HEK293 (cell line): ENCODE results near the gene SPIRE1.

Source experiments
- CTCF ChIA-PET: fragments of 350-600 bp; formaldehyde crosslinking; extraction: SDS; loops from one replicate; lab custom pipeline; 2021; ENCODE audit warnings: antibody characterized with exemption; lab: Yijun Ruan, JAX
- POLR2A ChIA-PET: fragments of 300-600 bp; formaldehyde crosslinking; extraction: SDS; loops from one replicate; lab custom pipeline; 2020; ENCODE audit warnings: antibody characterized with exemption, inconsistent platforms; lab: Yijun Ruan, JAX
- H3K27ac ChIP-seq: fragments of 200-500 bp; sonication (Bioruptor generic); 2 replicates; pipeline ENCODE4 v1.5.1; 2014; ENCODE audit warnings: low read depth, low read length, control low read depth, inconsistent platforms; ENCODE audit errors: extremely low read depth
- H3K36me3 ChIP-seq, 2 experiments: fragments of 200-500 bp in 1 of 2; sonication (Bioruptor generic) in 1 of 2; 1 replicate in 1 of 2; 2 replicates in 1 of 2; pipeline ENCODE4 v1.5.1; 2014 to 2017; ENCODE audit warnings: inconsistent platforms in 2 of 2, low read length in 2 of 2; ENCODE audit not compliant: control insufficient read depth in 2 of 2, insufficient read depth in 1 of 2
- H3K4me1 ChIP-seq: fragments of 200-500 bp; sonication (Bioruptor generic); 2 replicates; pipeline ENCODE4 v1.5.1; 2014; ENCODE audit warnings: mild to moderate bottlenecking, low read length, inconsistent platforms; ENCODE audit not compliant: control insufficient read depth, insufficient read depth
- H3K4me3 ChIP-seq: 2 replicates; pipeline ENCODE4 v1.5.1; 2011; ENCODE audit warnings: low read depth, mild to moderate bottlenecking, control low read depth, low read length, moderate library complexity
- H3K9me3 ChIP-seq: fragments of 200-500 bp; sonication (Bioruptor generic); 2 replicates; pipeline ENCODE4 v1.5.1; 2014; ENCODE audit warnings: low read depth, low read length, inconsistent platforms; ENCODE audit not compliant: control insufficient read depth, insufficient read depth
- FEZF1 ChIP-seq: fragments of 450-650 bp; formaldehyde crosslinking; IDR thresholded peaks from 2 replicates; pipeline ENCODE4 v1.5.1; 2016; ENCODE audit warnings: missing biosample characterization, missing genetic modification characterization
- ZBTB1 ChIP-seq: fragments of 450-650 bp; formaldehyde crosslinking; IDR thresholded peaks from 2 replicates; pipeline ENCODE4 v1.5.1; 2016; ENCODE audit warnings: missing biosample characterization, missing genetic modification characterization
- ZBTB21 ChIP-seq: fragments of 450-650 bp; formaldehyde crosslinking; IDR thresholded peaks from 2 replicates; pipeline ENCODE4 v1.5.1; 2017; ENCODE audit warnings: missing biosample characterization, missing genetic modification characterization
- ZIC2 ChIP-seq: fragments of 450-650 bp; formaldehyde crosslinking; IDR thresholded peaks from 2 replicates; pipeline ENCODE4 v1.5.1; 2016; ENCODE audit warnings: missing biosample characterization, missing genetic modification characterization
- ZNF423 ChIP-seq: fragments of 450-650 bp; formaldehyde crosslinking; IDR thresholded peaks from 2 replicates; pipeline ENCODE4 v1.5.1; 2016; ENCODE audit warnings: missing biosample characterization, missing genetic modification characterization
- ZNF544 ChIP-seq: fragments of 450-650 bp; formaldehyde crosslinking; IDR thresholded peaks from 2 replicates; pipeline ENCODE4 v1.5.0; 2017; ENCODE audit warnings: missing biosample characterization, missing genetic modification characterization
- ZNF571 ChIP-seq: fragments of 450-650 bp; formaldehyde crosslinking; IDR thresholded peaks from 2 replicates; pipeline ENCODE4 v1.5.0; 2017; ENCODE audit warnings: missing biosample characterization, missing genetic modification characterization
- ZNF600 ChIP-seq: fragments of 450-650 bp; formaldehyde crosslinking; IDR thresholded peaks from 2 replicates; pipeline ENCODE4 v1.5.1; 2016; ENCODE audit warnings: missing biosample characterization, missing genetic modification characterization
- ZNF660 ChIP-seq: fragments of 450-650 bp; IDR thresholded peaks from 2 replicates; pipeline ENCODE4 v1.5.1; 2018; ENCODE audit warnings: missing biosample characterization, mild to moderate bottlenecking, missing genetic modification characterization
- ZNF670 ChIP-seq: fragments of 450-650 bp; formaldehyde crosslinking; IDR thresholded peaks from 2 replicates; pipeline ENCODE4 v1.5.1; 2016; ENCODE audit warnings: missing biosample characterization, missing genetic modification characterization, low read depth
- ZNF707 ChIP-seq: fragments of 450-650 bp; formaldehyde crosslinking; IDR thresholded peaks from 2 replicates; pipeline ENCODE4 v1.5.1; 2016; ENCODE audit warnings: missing biosample characterization, missing genetic modification characterization
- ZSCAN16 ChIP-seq: fragments of 450-650 bp; formaldehyde crosslinking; IDR thresholded peaks from 2 replicates; pipeline ENCODE4 v1.5.1; 2016; ENCODE audit warnings: missing biosample characterization, missing genetic modification characterization
- TF ChIP-seq, protein P1 (sequence below): fragments of 450-650 bp; formaldehyde crosslinking; optimal IDR thresholded peaks from 2 replicates; pipeline ENCODE3; 2016; ENCODE audit warnings: missing biosample characterization, mild to moderate bottlenecking, missing genetic modification characterization
- TF ChIP-seq, protein P2 (sequence below): fragments of 450-650 bp; formaldehyde crosslinking; IDR thresholded peaks from 2 replicates; pipeline ENCODE4 v1.5.1; 2017; ENCODE audit warnings: missing biosample characterization, missing genetic modification characterization
- TF ChIP-seq, protein P3 (sequence below): fragments of 450-650 bp; formaldehyde crosslinking; IDR thresholded peaks from 2 replicates; pipeline ENCODE4 v1.5.1; 2016; ENCODE audit warnings: missing biosample characterization, missing genetic modification characterization
- TF ChIP-seq, protein P4 (sequence below): sonication (generic); formaldehyde crosslinking; IDR thresholded peaks from 2 replicates; pipeline ENCODE4 v1.8.1; 2022; ENCODE audit warnings: mild to moderate bottlenecking, moderate library complexity, missing genetic modification reagents
- TF ChIP-seq, protein P5 (sequence below): fragments of 450-650 bp; formaldehyde crosslinking; IDR thresholded peaks from 2 replicates; pipeline ENCODE4 v1.5.1; 2016; ENCODE audit warnings: missing biosample characterization, missing genetic modification characterization
- TF ChIP-seq, protein P6 (sequence below): fragments of 450-650 bp; formaldehyde crosslinking; IDR thresholded peaks from 2 replicates; pipeline ENCODE4 v1.5.1; 2016; ENCODE audit warnings: missing biosample characterization, missing genetic modification characterization
- TF ChIP-seq, protein P7 (sequence below): fragments of 450-650 bp; formaldehyde crosslinking; IDR thresholded peaks from 2 replicates; pipeline ENCODE4 v1.5.1; 2017; ENCODE audit warnings: missing biosample characterization, missing genetic modification characterization

Gene SPIRE1

DNA sequence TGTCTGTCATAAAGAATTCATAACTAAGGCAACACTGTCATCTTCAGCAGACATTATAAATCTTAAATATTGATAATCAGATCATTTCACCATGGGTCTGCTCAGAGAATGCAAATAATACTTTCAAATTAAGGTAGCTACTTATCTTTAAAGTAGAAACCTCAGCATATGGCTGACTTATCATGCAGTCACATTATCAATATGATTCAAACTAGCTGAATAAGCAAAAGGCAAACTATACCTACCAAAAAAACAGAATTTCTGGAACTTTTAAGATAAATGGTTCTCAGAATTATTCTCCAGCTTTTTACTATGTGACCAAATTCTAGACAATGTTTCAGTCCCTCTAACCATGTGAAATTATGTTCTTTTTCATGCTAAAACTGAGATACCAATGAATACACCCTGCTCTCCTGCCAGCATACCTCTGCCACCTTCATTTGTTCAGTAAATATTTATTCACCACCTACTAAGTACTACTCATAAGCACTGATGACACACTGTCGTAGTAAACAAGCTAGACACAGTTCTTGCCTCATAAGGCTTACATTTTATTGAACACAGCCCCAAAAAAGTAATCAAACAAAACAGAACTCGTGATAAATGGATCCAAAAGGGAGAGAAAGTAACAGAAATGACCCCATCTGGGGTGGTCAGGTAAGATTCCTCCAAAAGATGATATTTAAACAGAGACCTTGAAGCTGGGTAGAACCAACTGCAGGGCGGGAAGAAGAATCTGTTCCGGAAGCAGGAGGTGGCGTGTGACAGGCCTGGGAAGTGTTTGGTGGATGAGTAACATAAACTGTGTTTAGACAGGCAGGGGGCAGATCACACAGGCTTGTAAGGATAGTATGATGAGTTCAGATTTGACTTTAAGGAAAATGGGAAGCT, 17.7 kb downstream of the SPIRE1 start (continued):
- TF ChIP-seq, protein P1, sequence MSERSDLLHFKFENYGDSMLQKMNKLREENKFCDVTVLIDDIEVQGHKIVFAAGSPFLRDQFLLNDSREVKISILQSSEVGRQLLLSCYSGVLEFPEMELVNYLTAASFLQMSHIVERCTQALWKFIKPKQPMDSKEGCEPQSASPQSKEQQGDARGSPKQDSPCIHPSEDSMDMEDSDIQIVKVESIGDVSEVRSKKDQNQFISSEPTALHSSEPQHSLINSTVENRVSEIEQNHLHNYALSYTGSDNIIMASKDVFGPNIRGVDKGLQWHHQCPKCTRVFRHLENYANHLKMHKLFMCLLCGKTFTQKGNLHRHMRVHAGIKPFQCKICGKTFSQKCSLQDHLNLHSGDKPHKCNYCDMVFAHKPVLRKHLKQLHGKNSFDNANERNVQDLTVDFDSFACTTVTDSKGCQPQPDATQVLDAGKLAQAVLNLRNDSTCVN (tag by site-specific recombination), result no peak
- no peak for TF ChIP-seq ZSCAN16 (tag by site-specific recombination)
- TF ChIP-seq ZNF423 (tag by site-specific recombination), result no peak
- no peak for TF ChIP-seq ZNF660 (tag by site-specific recombination)
- no peak for TF ChIP-seq ZIC2 (tag by site-specific recombination)
- TF ChIP-seq, protein P2, sequence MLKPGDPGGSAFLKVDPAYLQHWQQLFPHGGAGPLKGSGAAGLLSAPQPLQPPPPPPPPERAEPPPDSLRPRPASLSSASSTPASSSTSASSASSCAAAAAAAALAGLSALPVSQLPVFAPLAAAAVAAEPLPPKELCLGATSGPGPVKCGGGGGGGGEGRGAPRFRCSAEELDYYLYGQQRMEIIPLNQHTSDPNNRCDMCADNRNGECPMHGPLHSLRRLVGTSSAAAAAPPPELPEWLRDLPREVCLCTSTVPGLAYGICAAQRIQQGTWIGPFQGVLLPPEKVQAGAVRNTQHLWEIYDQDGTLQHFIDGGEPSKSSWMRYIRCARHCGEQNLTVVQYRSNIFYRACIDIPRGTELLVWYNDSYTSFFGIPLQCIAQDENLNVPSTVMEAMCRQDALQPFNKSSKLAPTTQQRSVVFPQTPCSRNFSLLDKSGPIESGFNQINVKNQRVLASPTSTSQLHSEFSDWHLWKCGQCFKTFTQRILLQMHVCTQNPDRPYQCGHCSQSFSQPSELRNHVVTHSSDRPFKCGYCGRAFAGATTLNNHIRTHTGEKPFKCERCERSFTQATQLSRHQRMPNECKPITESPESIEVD (tag by site-specific recombination), result no peak
- TF ChIP-seq ZNF571 (tag by site-specific recombination), result no peak
- TF ChIP-seq, protein P3, sequence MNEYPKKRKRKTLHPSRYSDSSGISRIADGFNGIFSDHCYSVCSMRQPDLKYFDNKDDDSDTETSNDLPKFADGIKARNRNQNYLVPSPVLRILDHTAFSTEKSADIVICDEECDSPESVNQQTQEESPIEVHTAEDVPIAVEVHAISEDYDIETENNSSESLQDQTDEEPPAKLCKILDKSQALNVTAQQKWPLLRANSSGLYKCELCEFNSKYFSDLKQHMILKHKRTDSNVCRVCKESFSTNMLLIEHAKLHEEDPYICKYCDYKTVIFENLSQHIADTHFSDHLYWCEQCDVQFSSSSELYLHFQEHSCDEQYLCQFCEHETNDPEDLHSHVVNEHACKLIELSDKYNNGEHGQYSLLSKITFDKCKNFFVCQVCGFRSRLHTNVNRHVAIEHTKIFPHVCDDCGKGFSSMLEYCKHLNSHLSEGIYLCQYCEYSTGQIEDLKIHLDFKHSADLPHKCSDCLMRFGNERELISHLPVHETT (tag by site-specific recombination), result no peak
- peak; percentile 98 for TF ChIP-seq ZNF600 (tag by site-specific recombination)
- TF ChIP-seq ZNF670 (tag by site-specific recombination), result no peak
- TF ChIP-seq, all 188 proteins: peak for 6

DNA sequence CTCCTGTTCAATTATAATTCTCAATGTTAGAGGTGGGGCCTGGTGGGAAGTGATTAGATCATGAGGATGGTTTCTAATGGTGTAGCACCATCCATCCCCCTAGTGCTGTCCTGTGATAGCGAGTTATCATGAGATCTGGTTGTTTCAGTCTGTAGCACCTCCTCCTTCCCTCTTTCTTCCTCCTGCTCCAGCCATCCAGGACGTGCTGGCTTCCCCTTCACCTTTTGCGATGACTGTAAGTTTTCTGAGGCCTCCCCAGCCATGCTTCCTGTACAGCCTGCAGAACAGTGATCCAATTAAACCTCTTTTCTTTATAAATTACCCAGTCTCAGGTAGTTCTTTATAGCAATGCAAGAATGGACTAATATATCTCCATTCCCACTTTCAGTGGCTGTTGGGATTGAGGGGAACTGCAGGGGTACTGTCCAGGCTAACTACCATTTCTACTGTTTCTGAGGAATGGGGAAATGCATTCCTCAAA, 19.2 kb downstream of the SPIRE1 start:
- Histone ChIP-seq H3K4me3 (no peak overlapping the region), H3K36me3 (no peaks in the 10 kb centered on the region; a peak in 1 of 3 replicates)
- CTCF ChIA-PET, result interaction anchor here (0.9 kb wide), 1 partner anchor 172 kb away, joined by 5 read pairs; no protein-coding TSS in a partner anchor
- TF ChIP-seq ZNF707 (tag by site-specific recombination) (no peak), ZBTB1 (tag by site-specific recombination) (no peak), ZBTB21 (no peak), FEZF1 (tag by site-specific recombination) (no peak), ZNF660 (tag by site-specific recombination) (no peak), ZNF544 (tag by site-specific recombination) (no peak)
- TF ChIP-seq, protein P4, sequence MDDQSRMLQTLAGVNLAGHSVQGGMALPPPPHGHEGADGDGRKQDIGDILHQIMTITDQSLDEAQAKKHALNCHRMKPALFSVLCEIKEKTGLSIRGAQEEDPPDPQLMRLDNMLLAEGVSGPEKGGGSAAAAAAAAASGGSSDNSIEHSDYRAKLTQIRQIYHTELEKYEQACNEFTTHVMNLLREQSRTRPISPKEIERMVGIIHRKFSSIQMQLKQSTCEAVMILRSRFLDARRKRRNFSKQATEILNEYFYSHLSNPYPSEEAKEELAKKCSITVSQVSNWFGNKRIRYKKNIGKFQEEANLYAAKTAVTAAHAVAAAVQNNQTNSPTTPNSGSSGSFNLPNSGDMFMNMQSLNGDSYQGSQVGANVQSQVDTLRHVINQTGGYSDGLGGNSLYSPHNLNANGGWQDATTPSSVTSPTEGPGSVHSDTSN (CRISPR knock-in tag), result no peak
- TF ChIP-seq, protein P5, sequence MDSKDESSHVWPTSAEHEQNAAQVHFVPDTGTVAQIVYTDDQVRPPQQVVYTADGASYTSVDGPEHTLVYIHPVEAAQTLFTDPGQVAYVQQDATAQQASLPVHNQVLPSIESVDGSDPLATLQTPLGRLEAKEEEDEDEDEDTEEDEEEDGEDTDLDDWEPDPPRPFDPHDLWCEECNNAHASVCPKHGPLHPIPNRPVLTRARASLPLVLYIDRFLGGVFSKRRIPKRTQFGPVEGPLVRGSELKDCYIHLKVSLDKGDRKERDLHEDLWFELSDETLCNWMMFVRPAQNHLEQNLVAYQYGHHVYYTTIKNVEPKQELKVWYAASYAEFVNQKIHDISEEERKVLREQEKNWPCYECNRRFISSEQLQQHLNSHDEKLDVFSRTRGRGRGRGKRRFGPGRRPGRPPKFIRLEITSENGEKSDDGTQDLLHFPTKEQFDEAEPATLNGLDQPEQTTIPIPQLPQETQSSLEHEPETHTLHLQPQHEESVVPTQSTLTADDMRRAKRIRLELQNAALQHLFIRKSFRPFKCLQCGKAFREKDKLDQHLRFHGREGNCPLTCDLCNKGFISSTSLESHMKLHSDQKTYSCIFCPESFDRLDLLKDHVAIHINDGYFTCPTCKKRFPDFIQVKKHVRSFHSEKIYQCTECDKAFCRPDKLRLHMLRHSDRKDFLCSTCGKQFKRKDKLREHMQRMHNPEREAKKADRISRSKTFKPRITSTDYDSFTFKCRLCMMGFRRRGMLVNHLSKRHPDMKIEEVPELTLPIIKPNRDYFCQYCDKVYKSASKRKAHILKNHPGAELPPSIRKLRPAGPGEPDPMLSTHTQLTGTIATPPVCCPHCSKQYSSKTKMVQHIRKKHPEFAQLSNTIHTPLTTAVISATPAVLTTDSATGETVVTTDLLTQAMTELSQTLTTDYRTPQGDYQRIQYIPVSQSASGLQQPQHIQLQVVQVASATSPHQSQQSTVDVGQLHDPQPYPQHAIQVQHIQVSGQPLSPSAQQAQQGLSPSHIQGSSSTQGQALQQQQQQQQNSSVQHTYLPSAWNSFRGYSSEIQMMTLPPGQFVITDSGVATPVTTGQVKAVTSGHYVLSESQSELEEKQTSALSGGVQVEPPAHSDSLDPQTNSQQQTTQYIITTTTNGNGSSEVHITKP (tag by site-specific recombination), result no peak
- TF ChIP-seq, protein P6, sequence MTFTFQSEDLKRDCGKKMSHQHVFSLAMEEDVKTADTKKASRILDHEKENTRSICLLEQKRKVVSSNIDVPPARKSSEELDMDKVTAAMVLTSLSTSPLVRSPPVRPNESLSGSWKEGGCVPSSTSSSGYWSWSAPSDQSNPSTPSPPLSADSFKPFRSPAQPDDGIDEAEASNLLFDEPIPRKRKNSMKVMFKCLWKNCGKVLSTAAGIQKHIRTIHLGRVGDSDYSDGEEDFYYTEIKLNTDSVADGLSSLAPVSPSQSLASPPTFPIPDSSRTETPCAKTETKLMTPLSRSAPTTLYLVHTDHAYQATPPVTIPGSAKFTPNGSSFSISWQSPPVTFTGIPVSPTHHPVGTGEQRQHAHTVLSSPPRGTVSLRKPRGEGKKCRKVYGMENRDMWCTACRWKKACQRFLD, result no peak
- TF ChIP-seq, protein P7, sequence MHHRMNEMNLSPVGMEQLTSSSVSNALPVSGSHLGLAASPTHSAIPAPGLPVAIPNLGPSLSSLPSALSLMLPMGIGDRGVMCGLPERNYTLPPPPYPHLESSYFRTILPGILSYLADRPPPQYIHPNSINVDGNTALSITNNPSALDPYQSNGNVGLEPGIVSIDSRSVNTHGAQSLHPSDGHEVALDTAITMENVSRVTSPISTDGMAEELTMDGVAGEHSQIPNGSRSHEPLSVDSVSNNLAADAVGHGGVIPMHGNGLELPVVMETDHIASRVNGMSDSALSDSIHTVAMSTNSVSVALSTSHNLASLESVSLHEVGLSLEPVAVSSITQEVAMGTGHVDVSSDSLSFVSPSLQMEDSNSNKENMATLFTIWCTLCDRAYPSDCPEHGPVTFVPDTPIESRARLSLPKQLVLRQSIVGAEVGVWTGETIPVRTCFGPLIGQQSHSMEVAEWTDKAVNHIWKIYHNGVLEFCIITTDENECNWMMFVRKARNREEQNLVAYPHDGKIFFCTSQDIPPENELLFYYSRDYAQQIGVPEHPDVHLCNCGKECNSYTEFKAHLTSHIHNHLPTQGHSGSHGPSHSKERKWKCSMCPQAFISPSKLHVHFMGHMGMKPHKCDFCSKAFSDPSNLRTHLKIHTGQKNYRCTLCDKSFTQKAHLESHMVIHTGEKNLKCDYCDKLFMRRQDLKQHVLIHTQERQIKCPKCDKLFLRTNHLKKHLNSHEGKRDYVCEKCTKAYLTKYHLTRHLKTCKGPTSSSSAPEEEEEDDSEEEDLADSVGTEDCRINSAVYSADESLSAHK (tag by site-specific recombination), result no peak
- TF ChIP-seq, all 188 proteins: peak for 0
- Histone ChIP-seq H3K9me3 (no peaks in the 10 kb centered on the region), H3K27ac (no peak overlapping the region), H3K4me1 (peaks cover 14% of the 10 kb centered on the region)
- POLR2A ChIA-PET, result interaction anchor here (2.1 kb wide), 1 partner anchor 231 kb away, joined by 7 read pairs; the partner anchor contains the start of gene PRELID3A
